Kidney epithelial cell (primary cell): ENCODE measurements around the gene EGFLAM. TPM values are rescaled to one million over a fixed set of nuclear protein-coding genes. Genes with fewer than 3 reads are reported as not detected.
A peak's percentile ranks its signal among the peaks of the same experiment; 100 is the strongest.

Source experiments
- DNase-seq: peaks from one replicate; pipeline ENCODE4 v3.0.0-alpha.2; 2010; ENCODE audit warnings: low read depth
- H3K27me3 ChIP-seq: 2 replicates; pipeline ENCODE4 v1.6.0; 2011; ENCODE audit warnings: low read length; ENCODE audit not compliant: control insufficient read depth, insufficient read depth
- H3K36me3 ChIP-seq: 2 replicates; pipeline ENCODE4 v1.5.1; 2011; ENCODE audit warnings: low read length; ENCODE audit not compliant: control insufficient read depth, insufficient read depth
- H3K4me3 ChIP-seq: 2 replicates; pipeline ENCODE4 v1.5.1; 2011; ENCODE audit warnings: low read depth, mild to moderate bottlenecking, control low read depth, low read length
- CTCF ChIP-seq: IDR thresholded peaks from 2 replicates; pipeline ENCODE4 v1.5.1; 2011; ENCODE audit warnings: mild to moderate bottlenecking, moderate library complexity, low read length, control low read depth, inconsistent platforms; ENCODE audit not compliant: insufficient read depth, poor library complexity, severe bottlenecking
- total RNA-seq: library from RNA; depleted of rRNA; stranded (reverse); fragments of >200 nt; gene quantifications from 2 replicates; pipeline ENCODE4 v1.2.3, GENCODE V29; 2015

The EGFLAM gene
- total RNA-seq = 2.0 and 3.5 TPM in 2 replicates

- DNase-seq = peak; percentile 2
- TF ChIP-seq CTCF = peak; percentile 36
- Histone ChIP-seq H3K27me3 (peaks cover 30% of the 10 kb centered on the region), H3K36me3 (no peaks in the 10 kb centered on the region), H3K4me3 (peak within 1 kb of the TSS; percentile 45)
These were observed at the start of gene EGFLAM for GRCh38 chr5:38258319-38259061. Gene EGFLAM, plus strand, starts transcription at chr5:38258559. Its CDS starts 196 bp downstream, at chr5:38258755.

GRCh38 chr5:38208782-38209378 lies 49.5 kb upstream of the EGFLAM start:
- peak; percentile 63 for TF ChIP-seq CTCF
- H3K27me3 ChIP-seq = peaks cover 3% of the 10 kb centered on the region
- no peaks in the 10 kb centered on the region for H3K36me3 ChIP-seq
- H3K4me3 ChIP-seq = no peak overlapping the region
- no peak for DNase-seq

GRCh38 chr5:38210676-38211353 lies 47.5 kb upstream of the EGFLAM start:
- DNase-seq = no peak
- H3K36me3 ChIP-seq = no peaks in the 10 kb centered on the region
- no peak overlapping the region for H3K4me3 ChIP-seq
- peaks cover 2% of the 10 kb centered on the region for H3K27me3 ChIP-seq
- TF ChIP-seq CTCF = no peak

GRCh38 chr5:38211354-38211710 lies 47.0 kb upstream of the EGFLAM start:
- no peak for TF ChIP-seq CTCF
- DNase-seq = no peak
- Histone ChIP-seq H3K27me3 (peaks cover 2% of the 10 kb centered on the region), H3K4me3 (no peak overlapping the region), H3K36me3 (no peaks in the 10 kb centered on the region)

- H3K4me3 ChIP-seq = no peak overlapping the region
- DNase-seq = no peak
- H3K27me3 ChIP-seq = peaks cover 2% of the 10 kb centered on the region
- no peaks in the 10 kb centered on the region for H3K36me3 ChIP-seq
- no peak for TF ChIP-seq CTCF
These were observed 46.1 kb upstream of the EGFLAM start for GRCh38 chr5:38212307-38212706.
